HTERT RPE-1 (cell line): ENCODE data around the gene IL17RA.

Source experiments
- in situ Hi-C: fragments of 300-500 bp; cut with MboI; formaldehyde crosslinking; loops from 4 replicates; pipeline ENCODE4 v1.14.3; 2020; ENCODE audit warnings: low sequenced_read_pairs

The IL17RA gene

GRCh38 chr22:17149076-17149815 lies 64.4 kb downstream of the IL17RA start:
- in situ Hi-C loops = no loop called here

- in situ Hi-C loops = no loop called here
These were observed 67.5 kb downstream of the IL17RA start for GRCh38 chr22:17152340-17152739.

GRCh38 chr22:17152971-17153370 lies 68.2 kb downstream of the IL17RA start:
- in situ Hi-C loops = no loop called here

GRCh38 chr22:17155941-17156340 lies 71.1 kb downstream of the IL17RA start:
- in situ Hi-C loops = no loop called here

- in situ Hi-C loops = no loop called here
These were observed 72.9 kb downstream of the IL17RA start for GRCh38 chr22:17157714-17158113.

GRCh38 chr22:17158176-17158567 lies 73.4 kb downstream of the IL17RA start:
- in situ Hi-C loops = no loop called here

GRCh38 chr22:17158568-17159503 lies 74.0 kb downstream of the IL17RA start, which contains the start of gene HDHD5:
HDHD5 (minus strand) TSS chr22:17159277; CDS start chr22:17159251, 26 bp downstream.
- in situ Hi-C loops = no loop called here

- in situ Hi-C loops = no loop called here
These were observed 74.7 kb downstream of the IL17RA start for GRCh38 chr22:17159504-17159951.

- in situ Hi-C loops = no loop called here
These were observed 77.2 kb downstream of the IL17RA start for GRCh38 chr22:17161991-17162390.

- in situ Hi-C loops = no loop called here
These were observed 77.9 kb downstream of the IL17RA start for GRCh38 chr22:17162731-17163130.

- in situ Hi-C loops = no loop called here
These were observed 79.7 kb downstream of the IL17RA start for GRCh38 chr22:17164392-17165024.
